GM21619 (cell line): Measurements from ENCODE around the gene JCHAIN.
"Not testable (repeated sequence)": the region's sequence is repeated elsewhere in the genome, so short reads cannot be mapped to it uniquely, and the experiment has no call there.

Source experiments
- ATAC-seq: cut with Tn5 transposase; IDR thresholded peaks from one replicate; pipeline ENCODE4 v1.9.1; 2021; ENCODE audit not compliant: unreplicated experiment

The JCHAIN gene

DNA sequence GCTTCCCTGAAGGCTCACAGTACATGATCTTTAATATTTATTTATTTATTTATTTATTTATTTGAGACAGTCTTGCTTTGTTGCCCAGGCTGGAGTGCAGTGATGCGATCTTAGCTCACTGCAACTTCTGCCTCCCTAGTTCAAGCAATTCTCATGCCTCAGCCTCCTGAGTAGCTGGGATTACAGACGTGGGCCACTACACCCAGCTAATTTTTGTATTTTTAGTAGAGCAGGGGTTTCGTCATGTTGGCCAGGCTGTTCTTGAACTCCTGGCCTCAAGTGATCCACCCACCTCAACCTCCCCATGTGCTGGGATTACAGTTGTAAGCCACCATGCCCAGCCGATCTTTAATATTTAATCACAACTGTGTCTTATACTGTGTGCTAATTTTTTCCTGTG is 15.6 kb downstream of the JCHAIN start:
- not testable (repeated sequence) for ATAC-seq

- no peak for ATAC-seq
Measured at GRCh38 chr4:70640192-70640591, 26.1 kb downstream of the JCHAIN start.

- peak; percentile 69 for ATAC-seq
Measured at GRCh38 chr4:70637239-70637913, 28.9 kb downstream of the JCHAIN start.

DNA sequence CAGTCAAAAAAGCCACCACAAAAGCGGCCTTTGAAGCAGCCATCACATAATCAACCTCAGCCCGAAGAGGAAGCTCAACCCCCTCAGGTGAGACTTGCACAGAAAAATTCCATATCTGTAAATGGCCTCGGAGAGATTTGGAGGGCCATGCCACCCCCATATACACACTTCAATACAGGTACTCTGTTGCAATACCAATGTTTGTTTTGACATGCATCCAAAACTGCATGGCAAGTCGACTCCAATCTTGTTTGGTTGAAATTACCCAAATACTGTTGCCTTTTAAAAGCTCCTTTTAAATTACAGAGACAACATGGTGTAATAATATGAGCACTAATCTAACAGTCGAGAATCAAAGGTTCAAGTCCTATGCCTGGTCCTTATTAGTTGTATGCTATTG is 31.8 kb downstream of the JCHAIN start:
- no peak for ATAC-seq

DNA sequence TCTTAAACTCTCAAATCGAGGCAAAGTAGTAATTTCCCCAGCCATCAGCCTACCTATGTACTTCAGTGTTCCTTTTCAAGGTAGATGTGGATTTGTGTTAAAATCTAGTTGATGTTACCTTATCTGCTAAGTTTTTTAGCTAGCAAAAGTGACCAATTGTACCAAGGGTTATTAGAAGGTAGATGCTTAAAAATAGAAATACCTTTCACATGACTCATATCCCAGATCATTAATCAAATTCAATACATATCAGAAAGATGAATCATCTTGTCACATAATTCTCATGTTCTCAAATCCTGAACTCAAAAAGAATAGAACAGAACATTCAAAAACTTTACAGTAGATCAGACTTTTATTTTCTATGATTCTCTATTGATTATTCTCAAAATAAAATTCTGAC is 34.3 kb downstream of the JCHAIN start:
- ATAC-seq: no peak

DNA sequence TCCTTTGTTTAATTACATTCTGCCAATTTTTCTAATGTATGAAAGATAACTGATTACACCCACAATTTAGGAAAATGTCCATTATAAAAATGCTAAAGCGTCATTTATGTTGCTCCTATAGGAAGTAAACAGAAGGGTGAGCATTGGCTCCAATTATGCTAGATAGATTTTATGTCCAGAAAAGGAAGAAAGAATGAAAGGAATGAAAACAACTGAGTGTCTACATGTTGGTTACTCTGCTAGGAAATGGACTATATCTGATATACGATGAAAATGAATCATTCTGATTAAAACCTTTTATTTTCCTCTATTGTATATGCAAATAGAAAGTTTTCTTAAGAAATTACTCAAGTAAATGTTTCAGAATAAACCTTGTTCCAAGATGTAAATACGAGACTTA is 36.1 kb downstream of the JCHAIN start:
- no peak for ATAC-seq

DNA sequence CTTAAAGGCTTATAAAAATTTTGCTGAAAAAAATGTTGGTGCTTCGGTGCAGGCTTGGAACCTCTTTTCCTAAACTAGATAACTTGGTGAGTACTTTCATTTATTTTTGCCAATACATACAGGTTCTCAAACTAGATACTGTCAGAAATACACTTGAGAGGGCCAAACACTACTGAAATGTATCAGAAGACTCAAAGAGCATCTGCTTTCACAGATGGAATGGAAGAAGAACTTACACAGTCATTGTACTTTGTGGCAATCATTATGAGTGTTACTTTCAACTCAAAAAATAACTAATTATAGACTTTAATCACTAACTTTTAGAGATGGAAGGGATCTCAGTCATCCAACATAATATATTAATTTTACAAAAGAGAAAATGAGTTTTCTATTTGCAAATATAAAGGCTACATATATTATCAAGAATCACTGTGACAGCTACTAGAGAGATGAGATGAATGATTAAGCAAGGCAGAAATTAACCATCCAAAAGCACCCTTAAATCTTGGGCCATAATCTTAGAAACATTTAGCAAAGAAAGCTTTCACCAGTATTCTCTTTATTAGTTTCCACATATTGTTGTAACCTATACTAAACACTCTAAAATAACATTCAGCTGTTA is 36.7 kb downstream of the JCHAIN start:
- no peak for ATAC-seq

DNA sequence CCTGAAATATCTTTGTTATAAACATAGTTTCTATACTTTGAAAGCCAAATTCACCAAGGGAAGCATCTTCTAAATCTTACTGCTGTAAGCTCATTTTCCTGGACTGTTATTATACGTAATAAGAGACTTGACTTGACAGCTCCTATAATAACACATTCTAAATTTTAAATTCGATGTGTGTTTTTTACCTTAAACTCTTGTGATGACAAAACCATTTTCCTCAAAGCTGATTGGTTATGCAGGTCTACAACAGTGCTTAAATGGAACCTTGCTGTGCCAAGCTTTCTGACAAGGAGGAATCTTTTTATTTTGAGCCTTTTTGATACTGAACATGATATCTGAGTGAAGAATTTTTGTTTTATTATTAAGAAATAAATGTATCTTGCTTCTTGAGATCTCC is 37.9 kb downstream of the JCHAIN start, which contains the start of gene ENAM:
ENAM (plus strand) TSS at position 301 of the 400 bp plus-strand sequence. CDS start 757 bp downstream, outside the sequence.
- no peak for ATAC-seq

- ATAC-seq: no peak
Measured at GRCh38 chr4:70627620-70628019, 38.7 kb downstream of the JCHAIN start.

DNA sequence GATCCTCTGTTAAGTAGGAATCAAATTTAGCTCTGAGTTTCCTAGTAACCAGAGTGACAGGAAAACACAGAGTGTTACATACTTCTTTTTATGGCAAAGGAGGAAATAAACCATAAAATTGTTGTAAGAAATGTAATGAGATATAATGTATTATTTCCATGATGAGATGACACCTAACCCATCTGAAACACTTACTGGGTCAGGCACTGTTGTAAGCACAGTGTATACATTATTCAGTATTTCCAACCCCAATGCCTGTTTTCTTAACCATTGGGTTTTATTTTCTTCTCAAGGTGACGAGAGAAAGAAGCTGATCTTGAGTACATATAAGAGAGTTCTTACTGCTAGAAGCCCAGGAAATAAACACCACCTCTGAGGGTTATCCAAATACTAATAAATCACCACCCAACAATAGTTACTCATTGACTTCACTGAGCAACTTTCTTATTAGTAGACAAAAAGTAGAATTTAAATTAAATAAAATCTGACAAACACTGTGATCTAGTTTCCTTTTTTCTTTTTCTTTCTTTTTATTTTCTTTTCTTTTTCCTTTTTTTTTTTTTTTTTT is 42.0 kb downstream of the JCHAIN start:
- ATAC-seq: no peak

- no peak for ATAC-seq
Measured at GRCh38 chr4:70623323-70623722, 43.0 kb downstream of the JCHAIN start.

GRCh38 chr4:70619778-70620177 is 46.5 kb downstream of the JCHAIN start:
- no peak for ATAC-seq

- no peak for ATAC-seq
Measured at GRCh38 chr4:70619288-70619687, 47.0 kb downstream of the JCHAIN start.

- ATAC-seq: no peak
Measured at GRCh38 chr4:70614184-70614555, 52.1 kb downstream of the JCHAIN start.

DNA sequence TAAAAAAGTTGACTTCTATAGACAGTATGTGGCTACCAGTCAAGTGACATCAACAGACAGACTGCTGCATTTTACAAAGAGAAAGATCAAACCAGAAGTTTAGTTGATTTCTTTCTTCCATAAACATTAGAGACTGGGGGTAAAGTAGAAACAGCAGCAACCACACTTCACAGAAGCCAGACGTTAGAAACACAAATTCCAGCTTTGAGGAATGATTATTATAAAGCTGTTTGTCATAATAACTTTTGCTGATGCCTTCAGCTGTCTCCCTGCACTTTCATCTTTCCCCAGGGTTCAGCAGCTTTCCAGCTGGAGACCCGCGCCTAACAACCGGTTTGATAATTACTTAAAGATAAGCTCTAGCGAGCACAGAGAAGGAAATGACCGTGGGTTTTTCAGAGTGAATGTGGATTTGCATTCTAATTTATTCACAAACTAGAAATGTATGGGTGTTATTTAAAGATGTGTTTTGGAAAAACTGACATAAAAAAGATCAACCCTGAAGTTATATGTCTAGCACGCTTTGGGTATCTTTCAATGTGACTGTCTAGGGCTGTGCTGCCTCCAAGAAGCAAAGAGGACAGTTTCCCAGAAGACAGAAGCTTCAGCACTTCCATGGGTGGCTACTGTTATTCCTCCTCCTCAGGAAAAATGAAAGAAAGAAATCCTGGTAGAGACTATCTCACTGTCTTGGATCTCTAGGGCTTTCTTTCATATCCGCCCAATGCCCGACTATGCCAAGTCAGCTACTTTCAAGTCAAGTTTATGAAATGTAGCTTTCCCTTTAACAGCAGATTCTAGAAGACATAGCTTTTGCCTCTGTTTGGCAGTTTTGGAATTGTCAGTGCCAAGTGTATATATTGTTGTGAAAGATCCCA is 52.8 kb downstream of the JCHAIN start:
- peak; percentile 67 for ATAC-seq

DNA sequence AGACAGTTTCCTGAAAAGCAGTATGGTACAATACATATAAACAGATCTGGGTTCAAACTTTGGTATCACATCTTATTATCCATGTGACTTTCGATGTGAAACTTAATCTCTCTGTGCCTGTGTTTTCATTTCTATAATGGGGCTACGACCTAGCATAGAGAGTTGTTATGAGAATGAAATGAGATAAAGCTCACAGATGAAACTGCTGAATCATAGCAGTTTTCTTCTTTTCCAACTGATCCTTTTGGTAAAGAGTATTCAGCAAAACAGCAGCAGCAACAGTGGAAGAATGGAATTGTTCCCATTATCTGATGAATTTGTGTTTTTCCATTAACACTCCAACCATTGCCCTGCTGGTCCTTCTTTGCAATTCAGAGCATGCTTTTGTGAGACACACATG is 58.0 kb downstream of the JCHAIN start:
- no peak for ATAC-seq

GRCh38 chr4:70607334-70607853 is 58.9 kb downstream of the JCHAIN start:
- ATAC-seq: no peak

DNA sequence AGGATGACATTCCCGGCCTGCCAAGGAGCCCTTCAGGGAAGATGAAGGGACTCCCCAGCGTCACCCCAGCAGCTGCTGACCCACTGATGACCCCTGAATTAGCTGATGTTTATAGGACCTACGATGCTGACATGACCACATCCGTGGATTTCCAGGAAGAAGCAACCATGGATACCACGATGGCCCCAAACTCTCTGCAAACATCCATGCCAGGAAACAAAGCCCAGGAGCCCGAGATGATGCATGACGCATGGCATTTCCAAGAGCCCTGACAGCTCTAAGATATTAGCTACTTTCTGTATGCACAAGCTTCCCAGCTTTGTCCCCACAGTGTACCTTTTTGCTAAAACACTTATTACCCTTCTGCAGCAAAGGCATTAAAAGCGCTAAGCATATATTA is 59.8 kb downstream of the JCHAIN start:
- no peak for ATAC-seq
